ENCODE data around the gene SIRPB1. TPM values are rescaled to one million over a fixed set of nuclear protein-coding genes. Genes with fewer than 3 reads are reported as not detected.

Gene SIRPB1
- total RNA-seq, 4 donors from 2014 or later = 1.4 to 5.1 (median 1.9) TPM

DNA sequence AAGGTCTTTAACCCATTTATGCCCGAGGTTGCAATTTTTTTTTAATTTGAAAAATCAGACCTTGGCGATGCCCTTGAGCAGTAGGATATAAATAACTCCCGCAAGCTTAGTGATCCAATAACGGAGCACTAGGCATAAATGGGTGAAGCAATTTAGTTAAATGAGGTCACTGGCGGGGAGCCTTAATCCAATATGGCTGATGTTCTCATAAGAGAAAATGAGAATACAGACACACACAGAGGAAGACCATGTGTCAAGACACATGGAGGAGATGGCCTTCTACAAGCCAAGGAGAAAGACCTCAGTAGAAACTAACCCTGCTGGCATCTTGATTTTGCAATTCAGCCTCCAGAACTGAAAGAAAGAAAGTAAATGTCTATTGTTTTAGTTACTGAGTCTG lies 37.0 kb upstream of the SIRPB1 start:
- Histone ChIP-seq H3K4me3 (peak overlapping the region in 1 of 4 donors; percentile 9), H3K27me3 (no peaks in the 10 kb centered on the region), H3K4me1 (no peaks in the 10 kb centered on the region), H3K27ac (peak overlapping the region in 1 of 4 donors; percentile 40), H3K9me3 (peaks cover 0 to 4% (median 0%) of the 10 kb centered on the region in 4 donors), H3K36me3 (no peaks in the 10 kb centered on the region)
- WGBS, 2 donors = 87 to 93% methylated on average over 5 of the region's 5 CpGs
- no peak for TF ChIP-seq EP300 (IDR thresholded peaks at IDR 0.05)
- TF ChIP-seq POLR2A (IDR thresholded peaks at IDR 0.05) = no peak
- TF ChIP-seq, protein P1, sequence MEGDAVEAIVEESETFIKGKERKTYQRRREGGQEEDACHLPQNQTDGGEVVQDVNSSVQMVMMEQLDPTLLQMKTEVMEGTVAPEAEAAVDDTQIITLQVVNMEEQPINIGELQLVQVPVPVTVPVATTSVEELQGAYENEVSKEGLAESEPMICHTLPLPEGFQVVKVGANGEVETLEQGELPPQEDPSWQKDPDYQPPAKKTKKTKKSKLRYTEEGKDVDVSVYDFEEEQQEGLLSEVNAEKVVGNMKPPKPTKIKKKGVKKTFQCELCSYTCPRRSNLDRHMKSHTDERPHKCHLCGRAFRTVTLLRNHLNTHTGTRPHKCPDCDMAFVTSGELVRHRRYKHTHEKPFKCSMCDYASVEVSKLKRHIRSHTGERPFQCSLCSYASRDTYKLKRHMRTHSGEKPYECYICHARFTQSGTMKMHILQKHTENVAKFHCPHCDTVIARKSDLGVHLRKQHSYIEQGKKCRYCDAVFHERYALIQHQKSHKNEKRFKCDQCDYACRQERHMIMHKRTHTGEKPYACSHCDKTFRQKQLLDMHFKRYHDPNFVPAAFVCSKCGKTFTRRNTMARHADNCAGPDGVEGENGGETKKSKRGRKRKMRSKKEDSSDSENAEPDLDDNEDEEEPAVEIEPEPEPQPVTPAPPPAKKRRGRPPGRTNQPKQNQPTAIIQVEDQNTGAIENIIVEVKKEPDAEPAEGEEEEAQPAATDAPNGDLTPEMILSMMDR (IDR thresholded peaks at IDR 0.05) = no peak
- no peak for DNase-seq (ENCODE audit: low spot score in 2 of 2)

DNA sequence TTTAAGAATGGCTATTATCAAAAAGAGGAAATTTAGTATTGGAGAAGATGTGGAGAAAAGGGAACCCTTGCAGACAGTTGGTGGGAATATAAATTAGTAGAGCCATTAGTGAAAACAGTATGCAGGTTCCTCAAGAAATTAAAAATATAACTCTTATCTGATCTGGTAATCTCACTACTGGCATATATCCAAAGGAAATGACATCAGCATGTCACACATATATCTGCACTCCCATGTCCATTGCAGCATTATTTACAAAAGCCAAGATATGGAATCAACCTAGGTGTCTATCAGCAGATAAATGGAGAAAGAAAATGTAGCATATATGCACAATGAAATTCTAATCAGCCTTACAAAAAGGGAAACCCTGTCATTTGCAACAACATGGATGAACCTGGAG lies 35.2 kb upstream of the SIRPB1 start:
- peaks cover 0 to 4% (median 0%) of the 10 kb centered on the region in 4 donors for H3K9me3 ChIP-seq
- no peak overlapping the region for H3K27ac ChIP-seq
- DNase-seq (ENCODE audit: low spot score in 2 of 2) = no peak
- H3K4me3 ChIP-seq = no peak overlapping the region
- H3K4me1 ChIP-seq = no peaks in the 10 kb centered on the region
- TF ChIP-seq, protein P1 (IDR thresholded peaks at IDR 0.05) = no peak
- TF ChIP-seq EP300 (IDR thresholded peaks at IDR 0.05) = no peak
- H3K27me3 ChIP-seq = no peaks in the 10 kb centered on the region
- H3K36me3 ChIP-seq = no peaks in the 10 kb centered on the region

DNA sequence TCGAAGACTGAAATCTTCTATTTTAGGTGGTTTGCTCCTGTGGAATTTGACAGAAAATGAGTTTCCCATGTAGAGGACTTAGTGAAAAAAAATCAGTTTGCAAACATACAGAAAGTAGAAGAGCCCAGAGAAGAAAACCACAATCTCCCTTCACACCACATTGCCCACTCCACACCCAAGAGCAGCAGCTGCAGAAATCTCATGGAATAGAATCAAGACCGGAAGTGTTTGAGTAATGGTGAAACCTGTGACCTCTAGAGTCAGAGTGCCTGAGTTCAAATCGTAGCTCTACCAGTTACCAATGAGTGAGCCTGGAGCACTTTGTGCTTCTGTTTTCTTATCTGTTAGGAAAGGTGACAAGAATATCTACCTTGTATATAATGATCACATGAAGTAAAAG lies 33.2 kb upstream of the SIRPB1 start:
- TF ChIP-seq POLR2A (IDR thresholded peaks at IDR 0.05) (no peak), EP300 (IDR thresholded peaks at IDR 0.05) (no peak)
- TF ChIP-seq, protein P1 (IDR thresholded peaks at IDR 0.05) = no peak
- no peak for DNase-seq (ENCODE audit: low spot score in 2 of 2)
- H3K36me3 ChIP-seq = no peaks in the 10 kb centered on the region
- H3K27ac ChIP-seq = no peak overlapping the region
- no peaks in the 10 kb centered on the region for H3K4me1 ChIP-seq
- 65 to 81% methylated on average over 3 of the region's 3 CpGs for WGBS, 2 donors
- no peak overlapping the region for H3K4me3 ChIP-seq
- H3K9me3 ChIP-seq = peaks cover 0 to 4% (median 0%) of the 10 kb centered on the region in 4 donors
- no peaks in the 10 kb centered on the region for H3K27me3 ChIP-seq

DNA sequence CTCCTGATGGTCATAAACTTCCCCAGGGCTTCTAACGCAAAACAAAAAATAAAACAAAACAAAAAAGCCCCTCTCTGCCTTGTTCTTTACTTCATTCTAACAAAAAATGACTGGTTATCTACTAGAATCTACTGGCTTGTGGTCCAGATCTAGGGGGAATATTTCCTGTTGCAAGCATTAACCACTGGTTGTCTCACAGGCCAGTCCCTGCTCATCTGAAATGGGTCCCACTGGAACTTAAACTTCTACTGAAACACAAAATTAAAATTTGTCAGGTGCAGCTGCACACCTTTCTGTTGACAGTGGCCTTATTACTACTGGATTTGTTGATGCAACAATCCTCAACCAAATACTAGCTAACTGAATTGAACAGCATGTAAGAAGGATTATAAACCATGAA lies 32.3 kb upstream of the SIRPB1 start:
- no peaks in the 10 kb centered on the region for H3K27me3 ChIP-seq
- no peak overlapping the region for H3K4me3 ChIP-seq
- no peaks in the 10 kb centered on the region for H3K36me3 ChIP-seq
- no peak overlapping the region for H3K27ac ChIP-seq
- no peak for DNase-seq (ENCODE audit: low spot score in 2 of 2)
- TF ChIP-seq, protein P1 (IDR thresholded peaks at IDR 0.05) = no peak
- TF ChIP-seq EP300 (IDR thresholded peaks at IDR 0.05) = no peak
- no peak for TF ChIP-seq POLR2A (IDR thresholded peaks at IDR 0.05)
- peaks cover 0 to 4% (median 0%) of the 10 kb centered on the region in 4 donors for H3K9me3 ChIP-seq
- WGBS, 2 donors = 38 to 41% methylated on average over 1 of the region's 1 CpG
- H3K4me1 ChIP-seq = no peaks in the 10 kb centered on the region

DNA sequence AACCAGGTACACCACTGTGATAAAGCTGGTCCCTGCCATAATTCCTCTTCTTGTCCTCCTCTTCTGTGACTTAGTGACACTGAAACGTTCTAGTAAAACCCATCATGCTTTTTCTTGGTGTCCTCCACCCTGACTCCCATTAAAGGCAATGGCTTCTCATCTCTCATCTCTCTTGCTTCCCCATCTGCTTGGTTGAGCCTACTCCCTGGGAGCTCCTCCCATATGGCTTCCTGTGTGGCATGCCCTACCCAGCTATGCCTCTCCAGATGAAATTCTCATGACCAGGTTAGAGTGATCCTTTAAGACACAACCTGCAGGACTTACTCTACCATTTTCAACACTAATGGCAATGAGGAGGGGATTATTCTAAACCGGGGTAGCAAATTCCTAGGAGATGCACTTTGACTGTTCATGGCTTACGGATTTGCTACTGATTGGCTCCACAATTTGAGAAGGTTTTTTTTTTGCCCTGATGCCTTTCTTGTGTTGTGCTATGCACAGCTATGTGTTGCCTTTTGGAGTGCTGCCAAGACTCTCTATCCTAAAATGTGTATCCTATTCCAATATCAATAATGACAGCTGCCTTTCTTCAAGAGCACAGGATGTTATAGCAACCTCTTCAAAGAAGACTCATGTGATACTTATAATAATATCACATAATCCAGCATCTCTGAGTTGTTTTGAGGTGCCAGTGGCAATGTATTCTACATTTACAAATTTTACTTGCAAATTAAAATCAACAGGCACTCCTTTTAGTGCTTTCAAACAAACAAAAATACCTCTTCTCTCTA lies 31.7 kb upstream of the SIRPB1 start:
- TF ChIP-seq EP300 (IDR thresholded peaks at IDR 0.05) = no peak
- TF ChIP-seq POLR2A (IDR thresholded peaks at IDR 0.05) = no peak
- TF ChIP-seq, protein P1 (IDR thresholded peaks at IDR 0.05) = no peak
- Histone ChIP-seq H3K4me3 (no peak overlapping the region), H3K9me3 (peaks cover 0 to 4% (median 0%) of the 10 kb centered on the region in 4 donors), H3K4me1 (no peaks in the 10 kb centered on the region), H3K36me3 (no peaks in the 10 kb centered on the region), H3K27ac (no peak overlapping the region), H3K27me3 (no peaks in the 10 kb centered on the region)
- DNase-seq (ENCODE audit: low spot score in 2 of 2) = no peak
- 47 to 48% methylated on average over 3 of the region's 3 CpGs for WGBS, 2 donors
